Measurements from ENCODE around the gene ARHGAP6.

The ARHGAP6 gene

GRCh38 chrX:11424903-11425674, 240.6 kb downstream of the ARHGAP6 start:
- DNase-seq (ENCODE audit: low read depth, low spot score), result no peak

- no peak for DNase-seq (ENCODE audit: low read depth, low spot score)
Observed at GRCh38 chrX:11423949-11424348, 241.8 kb downstream of the ARHGAP6 start.

GRCh38 chrX:11423362-11423818, 242.3 kb downstream of the ARHGAP6 start:
- no peak for DNase-seq (ENCODE audit: low read depth, low spot score)

DNA sequence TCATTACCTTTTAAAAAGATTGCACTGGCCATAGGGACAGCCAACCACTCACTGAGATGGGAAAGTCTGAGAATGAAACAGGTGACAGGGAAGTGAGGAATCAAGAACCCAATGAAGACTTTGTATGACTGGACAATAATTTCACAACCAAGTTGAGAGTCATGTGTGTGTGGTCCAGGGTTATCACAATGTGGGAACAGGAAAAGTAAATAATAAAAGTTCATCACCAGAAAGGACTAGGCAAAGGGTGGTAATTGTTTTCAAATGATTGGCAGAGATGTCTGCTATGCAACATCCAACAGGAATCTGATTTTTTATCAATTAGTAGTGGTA, 243.2 kb downstream of the ARHGAP6 start:
- no peak for DNase-seq (ENCODE audit: low read depth, low spot score)

DNA sequence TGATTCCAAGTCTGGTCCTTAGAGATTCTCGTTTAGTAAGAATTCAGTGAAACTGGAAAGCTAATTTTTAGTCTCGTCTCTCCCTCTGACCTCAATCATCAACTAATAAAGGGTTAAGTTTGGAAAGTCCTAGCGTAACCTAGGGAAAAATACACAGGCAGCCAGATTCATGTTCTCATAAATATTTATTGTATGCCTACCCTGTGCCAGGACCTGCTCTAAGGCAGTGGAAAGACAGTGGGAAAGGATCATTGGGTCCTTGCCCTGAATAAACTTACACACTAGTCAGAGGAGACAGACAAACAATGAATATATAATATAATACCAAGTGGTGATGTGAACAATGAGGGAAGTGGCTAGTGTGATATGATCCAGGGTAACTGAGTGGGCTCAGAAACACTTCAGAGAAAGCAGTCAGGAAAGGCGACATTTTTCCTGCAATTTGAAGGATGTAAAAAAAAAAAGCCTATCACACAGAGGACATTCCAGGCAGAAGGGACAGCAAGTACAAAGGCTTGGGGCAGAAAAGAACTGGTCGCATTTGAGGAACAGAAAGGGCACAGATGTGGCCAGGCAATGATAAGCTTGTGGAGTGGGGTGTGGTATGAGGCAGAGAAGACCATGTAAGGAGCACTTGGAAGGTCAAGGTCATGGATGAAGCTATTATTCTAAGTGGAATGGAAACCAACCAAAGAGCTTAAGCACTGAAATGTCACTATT, 243.8 kb downstream of the ARHGAP6 start:
- no peak for DNase-seq (ENCODE audit: low read depth, low spot score)

DNA sequence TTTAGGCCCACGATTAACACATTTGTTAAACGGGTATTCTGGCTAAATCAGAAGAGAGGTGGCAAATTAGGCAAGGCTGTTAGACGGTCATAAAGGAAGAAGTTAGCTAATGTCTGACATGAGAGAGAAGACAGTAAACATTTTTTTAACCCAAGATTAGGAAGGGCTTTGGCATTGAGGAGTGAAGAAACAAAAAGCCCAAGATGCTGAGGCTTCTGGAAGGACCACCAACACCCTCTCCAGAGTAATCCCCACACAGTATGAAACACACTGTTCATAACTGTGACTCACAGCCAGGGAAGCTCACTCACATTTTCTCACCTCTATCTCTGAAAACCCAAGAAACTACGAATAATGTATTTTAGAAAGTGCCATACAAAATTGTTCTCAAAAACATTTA, 244.9 kb downstream of the ARHGAP6 start:
- no peak for DNase-seq (ENCODE audit: low read depth, low spot score)

DNA sequence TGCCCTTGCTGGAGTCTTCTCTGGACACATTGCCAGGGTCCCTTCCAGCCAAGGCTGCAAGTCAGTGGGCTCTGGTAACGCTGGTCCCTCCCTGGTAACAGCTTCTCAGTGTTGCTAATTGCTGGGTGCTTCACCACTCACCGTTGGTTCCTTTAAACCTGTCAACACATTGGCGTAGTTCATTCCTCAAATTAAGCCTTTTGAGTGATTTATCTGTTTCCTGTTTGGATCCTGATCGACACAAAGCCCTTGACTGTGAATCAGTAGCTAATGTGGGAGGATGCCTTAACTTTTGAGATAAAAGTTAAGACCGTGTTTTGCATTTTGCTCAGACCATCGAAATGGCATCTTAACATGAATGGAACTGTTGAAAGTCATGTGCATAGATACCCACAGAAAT, 246.6 kb downstream of the ARHGAP6 start:
- no peak for DNase-seq (ENCODE audit: low read depth, low spot score)

GRCh38 chrX:11416600-11416999, 249.1 kb downstream of the ARHGAP6 start:
- no peak for DNase-seq (ENCODE audit: low read depth, low spot score)

GRCh38 chrX:11414091-11414490, 251.6 kb downstream of the ARHGAP6 start:
- DNase-seq (ENCODE audit: low read depth, low spot score), result no peak

DNA sequence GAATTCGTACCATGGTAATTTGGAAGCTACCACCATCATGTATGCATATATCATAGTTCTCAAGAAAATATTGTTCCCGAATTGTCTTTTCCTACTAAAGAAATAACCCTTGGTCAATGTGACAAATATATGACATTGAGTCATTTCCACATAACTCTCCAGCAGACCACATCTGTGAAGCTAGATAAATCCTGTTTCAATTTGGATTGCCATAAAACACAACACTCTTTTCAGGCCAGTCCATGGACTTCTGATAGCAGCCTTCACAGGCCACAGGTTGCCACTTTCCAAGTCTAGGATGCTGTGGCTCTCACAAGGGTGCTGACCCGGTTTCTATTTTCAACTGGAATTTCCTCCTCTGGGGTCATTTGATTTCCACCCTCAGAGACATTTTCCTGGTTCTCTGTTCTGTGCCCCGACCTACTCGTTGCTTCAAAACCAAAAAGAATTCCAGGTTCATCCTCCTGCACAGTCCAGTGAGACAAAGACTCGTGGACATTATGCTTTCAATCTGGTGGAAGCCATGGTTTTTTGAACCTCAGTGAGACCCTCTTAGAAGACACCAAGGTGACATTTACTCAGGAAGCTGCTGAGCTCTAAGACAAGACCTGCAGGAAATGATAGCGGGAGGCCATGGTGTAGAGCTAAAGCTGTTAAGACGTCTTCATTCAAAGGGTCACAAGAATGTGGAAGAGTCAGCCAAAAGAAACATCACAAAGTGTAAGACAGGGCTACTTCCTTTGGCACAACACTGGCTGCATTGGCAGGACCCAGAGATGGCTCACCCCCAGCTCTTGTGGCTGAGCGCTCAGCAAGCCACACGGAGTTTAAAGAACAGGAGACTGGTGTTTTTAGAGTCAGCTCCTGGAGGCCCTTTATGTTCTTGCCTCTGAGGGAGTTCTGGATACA, 252.8 kb downstream of the ARHGAP6 start:
- DNase-seq (ENCODE audit: low read depth, low spot score), result no peak

GRCh38 chrX:11409957-11410356, 255.8 kb downstream of the ARHGAP6 start:
- no peak for DNase-seq (ENCODE audit: low read depth, low spot score)

GRCh38 chrX:11408783-11409182, 256.9 kb downstream of the ARHGAP6 start:
- DNase-seq (ENCODE audit: low read depth, low spot score), result no peak

- DNase-seq (ENCODE audit: low read depth, low spot score), result no peak
Observed at GRCh38 chrX:11408109-11408405, 257.7 kb downstream of the ARHGAP6 start.

- no peak for DNase-seq (ENCODE audit: low read depth, low spot score)
Observed at GRCh38 chrX:11407331-11408108, 258.2 kb downstream of the ARHGAP6 start.

GRCh38 chrX:11406109-11406765, 259.5 kb downstream of the ARHGAP6 start:
- DNase-seq (ENCODE audit: low read depth, low spot score), result no peak

- DNase-seq (ENCODE audit: low read depth, low spot score), result no peak
Observed at GRCh38 chrX:11403631-11404030, 262.1 kb downstream of the ARHGAP6 start.

DNA sequence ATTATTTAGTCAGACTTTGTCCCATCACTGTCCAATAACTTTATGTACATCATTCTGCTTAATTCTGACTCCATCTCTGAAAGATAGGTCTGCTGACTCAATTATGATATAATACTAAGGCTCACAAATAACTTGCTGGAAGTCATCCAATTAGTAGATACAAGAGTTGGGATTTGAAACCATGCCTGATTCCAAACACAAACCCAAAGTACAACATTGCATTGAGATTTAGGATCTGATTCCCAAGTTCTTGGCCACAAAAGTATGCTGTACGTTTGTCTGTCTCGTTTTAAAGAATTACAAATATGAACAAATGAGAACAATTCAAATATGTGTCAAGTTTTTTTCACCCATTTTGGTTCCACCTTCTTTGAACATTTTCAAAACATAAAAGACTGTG, 263.8 kb downstream of the ARHGAP6 start:
- DNase-seq (ENCODE audit: low read depth, low spot score), result no peak

GRCh38 chrX:11399489-11400094, 266.1 kb downstream of the ARHGAP6 start:
- DNase-seq (ENCODE audit: low read depth, low spot score), result no peak

DNA sequence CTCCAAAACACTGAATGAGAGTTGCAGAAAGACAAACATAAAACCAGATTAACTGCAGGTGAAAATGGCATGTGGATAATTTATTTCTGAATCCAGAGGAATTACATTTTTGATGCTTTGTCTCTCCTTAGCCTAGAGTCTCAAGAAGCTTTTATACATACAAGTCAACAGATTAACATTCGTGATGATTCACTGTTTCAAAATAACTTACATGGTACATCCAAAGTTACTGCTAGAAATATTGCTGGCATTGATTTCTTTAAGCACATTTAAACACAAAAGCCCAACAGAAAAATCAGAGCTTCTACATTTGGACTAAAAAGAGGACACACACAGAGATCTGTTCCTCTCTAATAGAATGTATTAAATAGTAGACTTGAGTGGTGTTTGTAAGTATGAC, 266.9 kb downstream of the ARHGAP6 start:
- no peak for DNase-seq (ENCODE audit: low read depth, low spot score)

DNA sequence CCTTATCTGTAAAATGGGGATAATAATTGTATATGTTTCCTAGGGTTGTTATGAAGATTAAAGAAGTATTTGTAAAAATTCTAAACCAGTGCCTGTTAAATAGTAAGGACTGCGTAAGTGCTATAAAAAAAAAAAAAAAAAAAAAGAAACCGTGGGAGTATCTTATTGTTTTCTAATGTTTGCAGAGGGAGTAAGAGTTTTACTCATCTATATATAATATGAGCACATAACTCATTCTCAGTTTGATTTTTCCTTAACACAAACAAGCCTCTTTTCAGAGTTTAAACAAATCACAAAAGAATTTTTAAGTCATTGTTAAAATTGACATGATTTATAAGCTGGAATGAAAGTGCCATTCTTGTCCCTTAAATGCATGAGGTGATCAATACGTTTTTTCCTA, 267.6 kb downstream of the ARHGAP6 start:
- DNase-seq (ENCODE audit: low read depth, low spot score), result no peak

GRCh38 chrX:11397680-11398079, 268.0 kb downstream of the ARHGAP6 start:
- DNase-seq (ENCODE audit: low read depth, low spot score), result no peak
